ENCODE data around the gene PCBP3.
"Not testable (repeated sequence)": the region's sequence is repeated elsewhere in the genome, so short reads cannot be mapped to it uniquely, and the experiment has no call there.

PCBP3 gene

GRCh38 chr21:45882645-45883044, 239.1 kb downstream of the PCBP3 start:
- H3K23ac ChIP-seq (ENCODE audit: low read length): no peak overlapping the region
- H2AK5ac ChIP-seq (ENCODE audit: low read length): no peak overlapping the region
- no peak overlapping the region for H3K4me2 ChIP-seq (ENCODE audit: low read length)
- no peak overlapping the region for H4K12ac ChIP-seq (ENCODE audit: low read depth, low read length)
- no peaks in the 10 kb centered on the region for H3K79me1 ChIP-seq (ENCODE audit: low read length)
- no peak overlapping the region for H3K18ac ChIP-seq (ENCODE audit: low read length)
- H2AFZ ChIP-seq (ENCODE audit: insufficient read depth, low read length, poor library complexity): no peak overlapping the region
- H3K79me2 ChIP-seq (ENCODE audit: control insufficient read depth, insufficient read depth, low read length, poor library complexity): no peaks in the 10 kb centered on the region
- no peaks in the 10 kb centered on the region for H3K36me3 ChIP-seq (ENCODE audit: control insufficient read depth in 1 of 2, insufficient read depth in 2 of 2, low read length in 2 of 2)
- no peak overlapping the region for H2BK12ac ChIP-seq (ENCODE audit: low read length)
- no peaks in the 10 kb centered on the region for H3K9me3 ChIP-seq (ENCODE audit: insufficient read depth, low read depth, low read length)
- no peak for DNase-seq
- no peak overlapping the region for H4K8ac ChIP-seq (ENCODE audit: low read depth, low read length)
- H3K4me3 ChIP-seq (ENCODE audit: low read depth, low read length): no peak overlapping the region
- no peak overlapping the region for H3K9ac ChIP-seq (ENCODE audit: low read length)
- H3K4me1 ChIP-seq (ENCODE audit: control insufficient read depth in 1 of 2, insufficient read depth in 2 of 2, low read length in 2 of 2): no peaks in the 10 kb centered on the region
- H3K4ac ChIP-seq (ENCODE audit: low read depth, low read length): no peak overlapping the region
- WGBS (ENCODE audit: extremely low coverage, insufficient coverage, insufficient read length): no CpG with 5 or more reads among the region's 8 CpGs
- H3K27me3 ChIP-seq (ENCODE audit: insufficient read depth, low read length): no peaks in the 10 kb centered on the region
- no peak overlapping the region for H2BK5ac ChIP-seq (ENCODE audit: low read depth, low read length, poor library complexity)
- H3K27ac ChIP-seq (ENCODE audit: low read depth, low read length): no peak overlapping the region
- H3K14ac ChIP-seq (ENCODE audit: low read length): no peak overlapping the region
- no peak overlapping the region for H4K91ac ChIP-seq (ENCODE audit: low read depth, low read length)
- H2BK120ac ChIP-seq (ENCODE audit: insufficient read depth, low read length, poor library complexity): no peak overlapping the region

- H4K12ac ChIP-seq (ENCODE audit: low read depth, low read length): no peak overlapping the region
Measured at GRCh38 chr21:45883090-45883489, 239.6 kb downstream of the PCBP3 start.

GRCh38 chr21:45885597-45885929, 242.0 kb downstream of the PCBP3 start:
- no peaks in the 10 kb centered on the region for H3K4me1 ChIP-seq (ENCODE audit: control insufficient read depth in 1 of 2, insufficient read depth in 2 of 2, low read length in 2 of 2)
- H3K79me1 ChIP-seq (ENCODE audit: low read length): no peaks in the 10 kb centered on the region
- DNase-seq: no peak
- no peak overlapping the region for H2BK120ac ChIP-seq (ENCODE audit: insufficient read depth, low read length, poor library complexity)
- H3K23ac ChIP-seq (ENCODE audit: low read length): no peak overlapping the region
- no peak overlapping the region for H2BK5ac ChIP-seq (ENCODE audit: low read depth, low read length, poor library complexity)
- no peak overlapping the region for H3K4me2 ChIP-seq (ENCODE audit: low read length)
- no peak overlapping the region for H2BK12ac ChIP-seq (ENCODE audit: low read length)
- no peaks in the 10 kb centered on the region for H3K27me3 ChIP-seq (ENCODE audit: insufficient read depth, low read length)
- H2AFZ ChIP-seq (ENCODE audit: insufficient read depth, low read length, poor library complexity): no peak overlapping the region
- no peak overlapping the region for H2AK5ac ChIP-seq (ENCODE audit: low read length)
- H4K91ac ChIP-seq (ENCODE audit: low read depth, low read length): no peak overlapping the region
- H3K4me3 ChIP-seq (ENCODE audit: low read depth, low read length): no peak overlapping the region
- H4K12ac ChIP-seq (ENCODE audit: low read depth, low read length): no peak overlapping the region
- H3K36me3 ChIP-seq (ENCODE audit: control insufficient read depth in 1 of 2, insufficient read depth in 2 of 2, low read length in 2 of 2): no peaks in the 10 kb centered on the region
- no peak overlapping the region for H3K14ac ChIP-seq (ENCODE audit: low read length)
- no peak overlapping the region for H3K18ac ChIP-seq (ENCODE audit: low read length)
- no peak overlapping the region for H3K27ac ChIP-seq (ENCODE audit: low read depth, low read length)
- no peak overlapping the region for H3K4ac ChIP-seq (ENCODE audit: low read depth, low read length)
- WGBS (ENCODE audit: extremely low coverage, insufficient coverage, insufficient read length): no CpG with 5 or more reads among the region's 3 CpGs
- no peaks in the 10 kb centered on the region for H3K9me3 ChIP-seq (ENCODE audit: insufficient read depth, low read depth, low read length)
- H3K9ac ChIP-seq (ENCODE audit: low read length): no peak overlapping the region
- H4K8ac ChIP-seq (ENCODE audit: low read depth, low read length): no peak overlapping the region
- H3K79me2 ChIP-seq (ENCODE audit: control insufficient read depth, insufficient read depth, low read length, poor library complexity): no peaks in the 10 kb centered on the region

More at GRCh38 chr21:45883090-45883489, 239.6 kb downstream of the PCBP3 start:
- Histone ChIP-seq H3K36me3 (ENCODE audit: control insufficient read depth in 1 of 2, insufficient read depth in 2 of 2, low read length in 2 of 2) (no peaks in the 10 kb centered on the region), H2AK5ac (ENCODE audit: low read length) (no peak overlapping the region), H3K4me3 (ENCODE audit: low read depth, low read length) (no peak overlapping the region), H2AFZ (ENCODE audit: insufficient read depth, low read length, poor library complexity) (no peak overlapping the region), H2BK5ac (ENCODE audit: low read depth, low read length, poor library complexity) (no peak overlapping the region), H3K27me3 (ENCODE audit: insufficient read depth, low read length) (no peaks in the 10 kb centered on the region), H3K4ac (ENCODE audit: low read depth, low read length) (no peak overlapping the region), H3K14ac (ENCODE audit: low read length) (no peak overlapping the region), H3K4me1 (ENCODE audit: control insufficient read depth in 1 of 2, insufficient read depth in 2 of 2, low read length in 2 of 2) (no peaks in the 10 kb centered on the region), H2BK120ac (ENCODE audit: insufficient read depth, low read length, poor library complexity) (no peak overlapping the region), H4K8ac (ENCODE audit: low read depth, low read length) (no peak overlapping the region), H3K9ac (ENCODE audit: low read length) (no peak overlapping the region), H3K79me2 (ENCODE audit: control insufficient read depth, insufficient read depth, low read length, poor library complexity) (no peaks in the 10 kb centered on the region), H3K9me3 (ENCODE audit: insufficient read depth, low read depth, low read length) (no peaks in the 10 kb centered on the region), H3K18ac (ENCODE audit: low read length) (no peak overlapping the region), H3K23ac (ENCODE audit: low read length) (no peak overlapping the region), H3K79me1 (ENCODE audit: low read length) (no peaks in the 10 kb centered on the region), H3K27ac (ENCODE audit: low read depth, low read length) (no peak overlapping the region), H3K4me2 (ENCODE audit: low read length) (no peak overlapping the region), H2BK12ac (ENCODE audit: low read length) (no peak overlapping the region), H4K91ac (ENCODE audit: low read depth, low read length) (no peak overlapping the region)
- DNase-seq: no peak
- WGBS (ENCODE audit: extremely low coverage, insufficient coverage, insufficient read length): no CpG with 5 or more reads among the region's 4 CpGs

- not testable (repeated sequence) for H3K14ac ChIP-seq (ENCODE audit: low read length); H3K9me3 ChIP-seq (ENCODE audit: insufficient read depth, low read depth, low read length); H2AFZ ChIP-seq (ENCODE audit: insufficient read depth, low read length, poor library complexity); H3K4me3 ChIP-seq (ENCODE audit: low read depth, low read length); DNase-seq; H3K79me2 ChIP-seq (ENCODE audit: control insufficient read depth, insufficient read depth, low read length, poor library complexity); H2BK120ac ChIP-seq (ENCODE audit: insufficient read depth, low read length, poor library complexity); H3K18ac ChIP-seq (ENCODE audit: low read length); H3K27ac ChIP-seq (ENCODE audit: low read depth, low read length); H3K36me3 ChIP-seq (ENCODE audit: control insufficient read depth in 1 of 2, insufficient read depth in 2 of 2, low read length in 2 of 2); H3K23ac ChIP-seq (ENCODE audit: low read length); H4K12ac ChIP-seq (ENCODE audit: low read depth, low read length); H3K4me1 ChIP-seq (ENCODE audit: control insufficient read depth in 1 of 2, insufficient read depth in 2 of 2, low read length in 2 of 2); H2BK5ac ChIP-seq (ENCODE audit: low read depth, low read length, poor library complexity); H3K27me3 ChIP-seq (ENCODE audit: insufficient read depth, low read length); H3K4ac ChIP-seq (ENCODE audit: low read depth, low read length); H3K4me2 ChIP-seq (ENCODE audit: low read length); H4K91ac ChIP-seq (ENCODE audit: low read depth, low read length); H4K8ac ChIP-seq (ENCODE audit: low read depth, low read length); H2AK5ac ChIP-seq (ENCODE audit: low read length); H2BK12ac ChIP-seq (ENCODE audit: low read length); H3K9ac ChIP-seq (ENCODE audit: low read length); H3K79me1 ChIP-seq (ENCODE audit: low read length)
- whole genome bisulfite sequencing (ENCODE audit: extremely low coverage, insufficient coverage, insufficient read length): no CpG with 5 or more reads among the region's 21 CpGs
Measured at GRCh38 chr21:45885930-45886601, 242.5 kb downstream of the PCBP3 start.
